HG02588 (cell line): ENCODE measurements around the gene LRRC25.
"Not testable (repeated sequence)": the region's sequence is repeated elsewhere in the genome, so short reads cannot be mapped to it uniquely, and the experiment has no call there.

Source experiments
- ATAC-seq: cut with Tn5 transposase; IDR thresholded peaks from one replicate; pipeline ENCODE4 v1.9.1; 2021; ENCODE audit warnings: mild to moderate bottlenecking, moderate library complexity; ENCODE audit not compliant: unreplicated experiment

Gene LRRC25

DNA sequence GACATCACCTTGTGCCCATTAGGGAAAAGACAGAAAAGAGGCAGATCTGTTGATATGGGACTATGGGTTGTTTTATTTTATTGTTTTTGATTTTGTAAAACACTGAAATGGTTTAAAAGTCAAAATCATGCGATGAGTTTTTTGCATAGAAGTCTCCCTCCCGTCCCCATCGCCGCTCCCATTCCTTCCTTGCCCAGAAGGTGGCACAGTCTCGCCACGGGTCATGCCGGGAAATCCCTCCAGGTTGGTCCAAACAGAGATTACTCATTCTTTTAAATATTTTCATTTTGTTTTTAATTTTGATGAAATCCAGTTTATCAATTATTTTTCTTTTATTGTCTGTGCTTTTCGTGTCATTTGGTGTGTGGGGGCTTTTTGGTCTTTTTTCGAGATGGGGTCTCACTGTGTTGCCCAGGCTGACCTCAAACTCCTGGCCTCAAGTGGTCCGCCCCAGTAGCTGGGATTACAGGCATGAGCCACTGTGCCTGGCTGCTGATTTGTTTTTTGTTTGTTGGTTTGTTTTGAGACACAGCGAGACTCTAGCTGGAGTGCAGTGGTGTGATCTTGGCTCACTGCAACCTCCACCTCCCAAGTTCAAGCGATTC lies 47.8 kb downstream of the LRRC25 start:
- ATAC-seq: no peak

DNA sequence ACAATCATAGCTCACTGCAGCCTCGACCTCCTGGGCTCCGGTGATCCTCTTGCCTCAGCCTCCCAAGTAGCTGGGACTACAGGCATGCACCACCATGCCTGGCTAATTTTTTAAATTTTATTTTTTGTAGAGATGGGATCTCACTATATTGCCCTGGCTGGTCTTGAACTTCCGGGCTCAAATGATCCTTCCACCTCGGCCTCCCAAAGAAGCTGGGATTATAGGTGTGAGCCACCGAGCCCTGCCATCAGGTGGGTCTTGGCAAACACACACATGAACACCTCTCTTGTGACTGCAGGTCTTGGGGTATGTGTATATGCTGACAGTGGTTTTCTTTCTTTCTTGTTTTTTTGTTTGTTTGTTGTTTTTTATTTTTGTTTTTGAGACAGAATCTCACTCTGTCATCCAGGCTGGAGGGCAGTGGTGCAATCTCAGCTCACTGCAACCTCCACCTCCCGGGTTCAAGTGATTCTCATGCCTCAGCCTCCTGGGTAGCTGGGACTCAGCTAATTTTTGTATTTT lies 48.5 kb downstream of the LRRC25 start:
- ATAC-seq: not testable (repeated sequence)

DNA sequence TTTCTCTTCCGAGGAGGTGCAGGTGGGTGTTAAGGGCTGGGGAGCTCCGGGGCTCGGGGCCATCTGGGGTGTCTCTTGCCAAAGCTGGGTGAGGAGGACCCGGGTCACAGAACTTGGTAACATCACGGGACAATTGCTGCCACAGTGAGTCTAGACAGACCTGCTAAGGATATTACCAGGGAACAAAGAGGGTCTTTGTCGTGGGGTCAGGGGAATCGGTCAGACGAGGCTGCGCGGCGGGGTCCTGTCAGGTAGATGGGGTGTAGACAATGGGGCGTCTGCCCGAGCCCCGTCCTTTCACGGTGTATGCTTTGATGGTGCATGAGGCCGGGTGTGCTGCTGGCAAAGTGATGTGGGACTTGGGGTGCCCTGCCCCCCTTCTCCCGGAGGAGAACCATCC lies 49.3 kb downstream of the LRRC25 start:
- ATAC-seq: no peak

DNA sequence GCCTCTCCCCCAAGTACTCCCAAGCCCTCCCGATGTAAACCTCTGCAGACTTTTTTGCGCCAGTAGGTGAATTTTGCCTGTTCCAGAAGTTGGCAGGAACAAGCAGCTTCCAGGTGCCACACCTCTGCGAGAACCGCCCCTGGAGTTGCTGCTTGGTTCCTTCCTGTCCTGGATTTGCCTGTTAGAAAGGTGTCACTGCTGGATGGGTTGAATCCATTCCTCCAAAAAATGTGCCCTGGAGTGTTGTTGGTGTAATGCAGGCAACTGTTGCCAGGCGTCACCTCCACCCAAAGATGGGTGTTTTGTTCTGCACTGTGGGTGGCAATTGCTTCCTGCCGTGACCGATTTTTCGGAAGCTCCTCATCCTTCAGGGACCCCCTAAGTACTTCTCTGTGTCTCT lies 51.3 kb downstream of the LRRC25 start:
- no peak for ATAC-seq

DNA sequence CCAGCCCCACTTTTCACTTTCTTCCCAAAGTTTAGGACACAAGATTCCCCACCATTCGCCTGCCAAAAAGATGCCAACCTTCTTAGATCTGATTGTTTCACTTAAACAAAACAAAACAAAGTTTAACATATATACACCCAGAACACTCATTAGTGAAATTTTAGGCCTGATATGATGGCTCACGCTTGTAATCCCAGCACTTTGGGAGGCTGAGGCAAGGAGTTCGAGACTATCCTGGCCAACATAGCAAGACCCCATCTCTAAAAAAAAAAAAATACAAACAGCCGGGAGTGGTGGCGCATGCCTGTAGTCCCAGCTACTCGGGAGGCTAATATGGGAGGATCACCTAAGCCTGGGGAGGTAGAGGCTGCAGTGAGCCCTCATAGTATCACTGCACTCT lies 52.1 kb downstream of the LRRC25 start:
- no peak for ATAC-seq

DNA sequence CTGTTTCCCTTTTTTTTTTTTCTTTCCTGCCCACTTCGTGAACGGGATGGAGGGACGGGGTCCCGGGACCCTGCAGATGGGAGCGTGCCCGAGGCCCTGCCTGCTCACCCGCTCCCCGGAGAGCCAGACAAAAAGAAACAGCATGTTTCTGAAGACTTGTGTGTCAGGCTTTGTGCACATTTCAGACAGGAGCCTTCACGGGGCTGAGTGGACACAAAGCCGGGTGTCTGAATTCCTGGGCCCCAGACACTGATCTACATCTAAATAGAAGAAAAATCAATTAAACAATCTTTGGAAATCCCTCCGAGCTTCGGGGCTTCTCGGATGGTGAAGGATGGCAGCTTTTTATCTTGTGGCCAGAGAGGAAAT lies 52.9 kb downstream of the LRRC25 start:
- ATAC-seq: no peak

DNA sequence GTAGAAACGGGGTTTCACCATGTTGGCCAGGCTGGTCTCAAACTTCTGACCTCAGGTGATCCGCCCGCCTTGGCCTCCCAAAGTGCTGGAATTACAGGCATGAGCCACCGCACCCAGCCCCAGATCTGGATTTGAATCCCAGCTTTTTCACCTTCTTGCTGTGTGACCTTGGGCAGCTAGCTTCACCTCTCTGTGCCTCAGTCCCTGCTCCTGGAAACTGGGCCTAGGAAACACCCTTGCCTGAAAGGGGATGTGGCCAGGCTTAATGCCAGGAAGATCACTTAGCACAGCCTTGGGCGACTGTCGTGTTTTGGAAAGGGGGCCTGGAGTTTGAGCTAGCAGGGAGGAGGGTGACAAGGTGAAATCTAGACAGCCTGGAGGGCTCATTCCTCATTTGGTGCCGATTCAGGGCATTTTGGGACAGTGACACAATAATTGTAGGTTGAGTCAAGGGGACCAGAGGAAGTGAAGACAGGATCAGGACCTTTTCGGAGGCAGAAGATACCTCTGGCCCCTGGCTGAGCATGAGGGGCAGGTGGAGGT lies 55.3 kb downstream of the LRRC25 start:
- no peak for ATAC-seq
